ENCODE measurements around the gene GOLGA5.

- TF ChIP-seq CTCF (conservative IDR thresholded peaks at IDR 0.05) (no peak), ZFX (IDR thresholded peaks at IDR 0.05) (no peak; the same call in 1 of the 2 replicates)
Measured at GRCh38 chr14:92793709-92794546, at the start of gene GOLGA5.
